ENCODE measurements around the gene MRPL18.

GRCh38 chr6:159790956-159791598, 810 bp downstream of the MRPL18 start:
- TF ChIP-seq CTCF (IDR thresholded peaks at IDR 0.05; ENCODE audit: low read depth, low read length) (no peak), EZH2phosphoT487 (IDR thresholded peaks at IDR 0.05; ENCODE audit: low read depth) (no peak)
